GM12875 (cell line): ENCODE measurements around the gene TM9SF4.

ENCODE experiments used
- H3K4me3 ChIP-seq: one replicate; pipeline ENCODE4 v1.5.1; 2011; ENCODE audit warnings: low read depth, low read length, control low read depth
- CTCF ChIP-seq: IDR thresholded peaks from 2 replicates; pipeline ENCODE4 v1.5.1; 2011; ENCODE audit warnings: low read depth, mild to moderate bottlenecking, control low read depth, inconsistent platforms, low read length, moderate library complexity, borderline replicate concordance; ENCODE audit not compliant: insufficient read depth

Gene TM9SF4

DNA sequence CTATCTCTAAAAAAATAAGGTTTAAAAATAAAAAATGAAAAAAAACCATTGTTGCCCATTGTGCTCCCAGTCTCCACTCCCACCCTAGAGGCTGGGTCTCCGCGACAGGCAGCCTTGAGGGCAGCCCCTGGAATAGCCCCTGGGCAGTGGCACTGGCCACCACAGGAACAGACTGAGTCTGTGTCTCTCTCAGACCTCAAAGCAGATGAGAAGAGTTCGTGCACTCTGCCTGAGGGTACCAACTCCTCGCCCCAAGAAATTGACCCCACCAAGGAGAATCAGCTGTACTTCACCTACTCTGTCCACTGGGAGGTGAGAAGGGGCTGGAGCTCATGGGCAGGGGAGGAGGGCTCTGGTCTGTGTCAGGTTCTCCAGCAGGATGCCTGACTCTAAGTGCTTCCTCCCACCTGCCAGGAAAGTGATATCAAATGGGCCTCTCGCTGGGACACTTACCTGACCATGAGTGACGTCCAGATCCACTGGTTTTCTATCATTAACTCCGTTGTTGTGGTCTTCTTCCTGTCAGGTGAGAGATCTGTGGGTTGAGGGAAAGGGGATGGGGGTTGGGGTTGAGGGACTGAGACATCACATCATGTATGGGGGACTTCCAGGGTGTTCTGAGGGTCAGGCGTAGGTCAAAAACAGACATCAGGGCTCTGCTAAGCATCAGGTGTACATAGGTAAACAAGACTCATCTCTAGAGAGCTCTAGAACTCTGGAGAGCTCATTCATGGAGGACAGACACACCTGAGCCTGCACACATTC lies 35.6 kb downstream of the TM9SF4 start:
- H3K4me3 ChIP-seq = no peak overlapping the region
- TF ChIP-seq CTCF = no peak

GRCh38 chr20:32149566-32150170 lies 40.2 kb downstream of the TM9SF4 start:
- no peak overlapping the region for H3K4me3 ChIP-seq
- TF ChIP-seq CTCF = no peak

- H3K4me3 ChIP-seq = no peak overlapping the region
- TF ChIP-seq CTCF = no peak
Measured at GRCh38 chr20:32150291-32150848, 40.9 kb downstream of the TM9SF4 start.

- no peak for TF ChIP-seq CTCF
Measured at GRCh38 chr20:32152421-32153155, 43.1 kb downstream of the TM9SF4 start.

GRCh38 chr20:32153156-32153665 lies 43.7 kb downstream of the TM9SF4 start:
- no peak for TF ChIP-seq CTCF
- H3K4me3 ChIP-seq = no peak overlapping the region

More at GRCh38 chr20:32152421-32153155, 43.1 kb downstream of the TM9SF4 start:
- no peak overlapping the region for H3K4me3 ChIP-seq

GRCh38 chr20:32153771-32154170 lies 44.3 kb downstream of the TM9SF4 start:
- no peak for TF ChIP-seq CTCF
- H3K4me3 ChIP-seq = no peak overlapping the region
